ENCODE data around the gene SLC25A17. TPM values are rescaled to one million over a fixed set of nuclear protein-coding genes. Genes with fewer than 3 reads are reported as not detected.
"Not testable (repeated sequence)": the region's sequence is repeated elsewhere in the genome, so short reads cannot be mapped to it uniquely, and the experiment has no call there.

Gene SLC25A17, protein sequence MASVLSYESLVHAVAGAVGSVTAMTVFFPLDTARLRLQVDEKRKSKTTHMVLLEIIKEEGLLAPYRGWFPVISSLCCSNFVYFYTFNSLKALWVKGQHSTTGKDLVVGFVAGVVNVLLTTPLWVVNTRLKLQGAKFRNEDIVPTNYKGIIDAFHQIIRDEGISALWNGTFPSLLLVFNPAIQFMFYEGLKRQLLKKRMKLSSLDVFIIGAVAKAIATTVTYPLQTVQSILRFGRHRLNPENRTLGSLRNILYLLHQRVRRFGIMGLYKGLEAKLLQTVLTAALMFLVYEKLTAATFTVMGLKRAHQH
- 25.7 and 28.1 TPM in 2 replicates for total RNA-seq
- long read RNA-seq, transcript SLC25A17-217 (7 exons, 2,060 nt), result minor isoform, 6 of 95 reads
- long read RNA-seq, transcript SLC25A17-210 (9 exons, 2,262 nt), result major isoform, 76 of 95 reads
- long read RNA-seq, partial matches to known transcripts, result 1 of 95 reads
- long read RNA-seq, other reads (novel, unspliced or antisense), result 11 of 95 reads

GRCh38 chr22:40818747-40819598 lies at the start of gene SLC25A17:
SLC25A17 (minus strand) TSS chr22:40819346; CDS start chr22:40819248, 98 bp downstream.
- Mint-ChIP-seq H3K4me3 (peak within 1 kb of the TSS; percentile 98), H3K27ac (ENCODE audit: unreplicated experiment) (peak within 1 kb of the TSS; percentile 72), H3K36me3 (ENCODE audit: low read depth) (peaks cover 4% of the 10 kb centered on the region), H3K9me3 (no peaks in the 10 kb centered on the region), H3K4me1 (peaks cover 34% of the 10 kb centered on the region), H3K27me3 (ENCODE audit: low read depth) (no peaks in the 10 kb centered on the region)
- TF ChIP-seq, protein P1, sequence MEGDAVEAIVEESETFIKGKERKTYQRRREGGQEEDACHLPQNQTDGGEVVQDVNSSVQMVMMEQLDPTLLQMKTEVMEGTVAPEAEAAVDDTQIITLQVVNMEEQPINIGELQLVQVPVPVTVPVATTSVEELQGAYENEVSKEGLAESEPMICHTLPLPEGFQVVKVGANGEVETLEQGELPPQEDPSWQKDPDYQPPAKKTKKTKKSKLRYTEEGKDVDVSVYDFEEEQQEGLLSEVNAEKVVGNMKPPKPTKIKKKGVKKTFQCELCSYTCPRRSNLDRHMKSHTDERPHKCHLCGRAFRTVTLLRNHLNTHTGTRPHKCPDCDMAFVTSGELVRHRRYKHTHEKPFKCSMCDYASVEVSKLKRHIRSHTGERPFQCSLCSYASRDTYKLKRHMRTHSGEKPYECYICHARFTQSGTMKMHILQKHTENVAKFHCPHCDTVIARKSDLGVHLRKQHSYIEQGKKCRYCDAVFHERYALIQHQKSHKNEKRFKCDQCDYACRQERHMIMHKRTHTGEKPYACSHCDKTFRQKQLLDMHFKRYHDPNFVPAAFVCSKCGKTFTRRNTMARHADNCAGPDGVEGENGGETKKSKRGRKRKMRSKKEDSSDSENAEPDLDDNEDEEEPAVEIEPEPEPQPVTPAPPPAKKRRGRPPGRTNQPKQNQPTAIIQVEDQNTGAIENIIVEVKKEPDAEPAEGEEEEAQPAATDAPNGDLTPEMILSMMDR (conservative IDR thresholded peaks at IDR 0.05), result peak; percentile 56
- DNase-seq (ENCODE audit: low read depth, low spot score), result peak; percentile 73

GRCh38 chr22:40868379-40868778 lies 49.2 kb upstream of the SLC25A17 start:
- not testable (repeated sequence) for H3K4me3 Mint-ChIP-seq; H3K4me1 Mint-ChIP-seq; H3K27me3 Mint-ChIP-seq (ENCODE audit: low read depth); H3K27ac Mint-ChIP-seq (ENCODE audit: unreplicated experiment); DNase-seq (ENCODE audit: low read depth, low spot score); H3K9me3 Mint-ChIP-seq; H3K36me3 Mint-ChIP-seq (ENCODE audit: low read depth)

DNA sequence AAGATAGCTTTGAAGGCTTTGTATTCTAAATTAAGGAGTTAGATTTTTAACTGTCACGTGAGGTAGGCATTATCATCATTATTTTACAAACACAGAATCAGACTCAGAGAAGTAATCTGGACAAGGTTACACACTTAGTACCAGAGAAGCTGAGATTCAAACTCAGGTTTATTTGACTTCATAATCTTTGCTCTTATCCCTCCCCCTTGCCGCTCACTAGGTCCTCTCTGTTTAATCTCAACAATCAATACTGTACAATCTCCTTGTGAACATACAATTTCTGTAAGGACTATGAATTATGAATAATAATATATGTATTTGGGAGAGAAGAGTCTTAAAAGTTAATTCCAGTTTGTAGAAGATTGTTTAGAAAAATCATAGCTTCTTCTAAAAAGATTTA lies 48.0 kb upstream of the SLC25A17 start:
- Mint-ChIP-seq H3K27ac (ENCODE audit: unreplicated experiment) (no peak overlapping the region), H3K4me1 (no peaks in the 10 kb centered on the region), H3K9me3 (no peaks in the 10 kb centered on the region), H3K27me3 (ENCODE audit: low read depth) (no peaks in the 10 kb centered on the region), H3K36me3 (ENCODE audit: low read depth) (no peaks in the 10 kb centered on the region), H3K4me3 (no peak overlapping the region)
- DNase-seq (ENCODE audit: low read depth, low spot score), result no peak
- TF ChIP-seq, protein P1 (conservative IDR thresholded peaks at IDR 0.05), result no peak

GRCh38 chr22:40862537-40862936 lies 43.4 kb upstream of the SLC25A17 start:
- Mint-ChIP-seq H3K4me1 (peaks cover 14% of the 10 kb centered on the region), H3K4me3 (no peak overlapping the region), H3K9me3 (no peaks in the 10 kb centered on the region), H3K27ac (ENCODE audit: unreplicated experiment) (no peak overlapping the region), H3K27me3 (ENCODE audit: low read depth) (no peaks in the 10 kb centered on the region), H3K36me3 (ENCODE audit: low read depth) (no peaks in the 10 kb centered on the region)
- DNase-seq (ENCODE audit: low read depth, low spot score), result no peak
- TF ChIP-seq, protein P1 (conservative IDR thresholded peaks at IDR 0.05), result no peak

DNA sequence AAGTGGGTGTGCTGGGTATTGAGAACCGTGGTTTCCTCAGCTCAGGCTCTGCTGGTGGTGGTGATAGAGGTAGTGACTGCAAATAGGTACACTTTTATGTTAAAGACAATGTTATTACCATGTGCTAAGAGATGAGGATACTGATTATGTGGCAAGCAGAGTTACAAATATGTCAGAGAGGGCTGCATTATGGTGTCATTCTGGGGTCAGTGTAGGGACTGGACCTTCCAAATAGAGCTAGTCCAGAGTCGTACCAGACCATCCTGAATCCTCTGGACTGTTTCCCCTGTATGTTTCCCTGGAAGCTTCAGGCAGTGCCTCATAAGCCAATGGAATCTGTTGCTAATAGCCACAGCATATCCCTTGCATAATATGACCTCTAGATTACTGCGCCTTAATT lies 42.9 kb upstream of the SLC25A17 start, which contains the start of gene DNAJB7:
Gene DNAJB7, minus strand, starts transcription at position 101 of the 400 bp plus-strand sequence. CDS start 119 bp downstream, outside the sequence.
- Mint-ChIP-seq H3K4me3 (peak within 1 kb of the TSS; percentile 76), H3K4me1 (peaks cover 17% of the 10 kb centered on the region), H3K27me3 (ENCODE audit: low read depth) (no peaks in the 10 kb centered on the region), H3K27ac (ENCODE audit: unreplicated experiment) (no peak within 1 kb of the TSS), H3K9me3 (no peaks in the 10 kb centered on the region), H3K36me3 (ENCODE audit: low read depth) (no peaks in the 10 kb centered on the region)
- DNase-seq (ENCODE audit: low read depth, low spot score), result no peak
- TF ChIP-seq, protein P1 (conservative IDR thresholded peaks at IDR 0.05), result no peak

Measured in neural crest cell (in vitro differentiated cells).